ENCODE data around the gene IL17RB.

GRCh38 chr3:53803124-53803815 is 43.1 kb upstream of the IL17RB start:
- TF ChIP-seq EZH2 (IDR thresholded peaks at IDR 0.05; ENCODE audit: borderline replicate concordance, insufficient read depth, low read depth, low read length, poor library complexity, severe bottlenecking) (no peak), CTCF (IDR thresholded peaks at IDR 0.05) (no peak)

Measured in B cell (primary cell).